SIG-M5 treated with dmso at 0.1 percent for 504 hours (cell line): ENCODE results near the gene C17orf67.

Source experiments
- DNase-seq: peaks from one replicate; lab custom pipeline; 2025; ENCODE audit not compliant: unreplicated experiment; lab: John Stamatoyannopoulos, UW

Gene C17orf67, protein sequence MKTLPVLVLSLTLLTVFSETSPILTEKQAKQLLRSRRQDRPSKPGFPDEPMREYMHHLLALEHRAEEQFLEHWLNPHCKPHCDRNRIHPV

DNA sequence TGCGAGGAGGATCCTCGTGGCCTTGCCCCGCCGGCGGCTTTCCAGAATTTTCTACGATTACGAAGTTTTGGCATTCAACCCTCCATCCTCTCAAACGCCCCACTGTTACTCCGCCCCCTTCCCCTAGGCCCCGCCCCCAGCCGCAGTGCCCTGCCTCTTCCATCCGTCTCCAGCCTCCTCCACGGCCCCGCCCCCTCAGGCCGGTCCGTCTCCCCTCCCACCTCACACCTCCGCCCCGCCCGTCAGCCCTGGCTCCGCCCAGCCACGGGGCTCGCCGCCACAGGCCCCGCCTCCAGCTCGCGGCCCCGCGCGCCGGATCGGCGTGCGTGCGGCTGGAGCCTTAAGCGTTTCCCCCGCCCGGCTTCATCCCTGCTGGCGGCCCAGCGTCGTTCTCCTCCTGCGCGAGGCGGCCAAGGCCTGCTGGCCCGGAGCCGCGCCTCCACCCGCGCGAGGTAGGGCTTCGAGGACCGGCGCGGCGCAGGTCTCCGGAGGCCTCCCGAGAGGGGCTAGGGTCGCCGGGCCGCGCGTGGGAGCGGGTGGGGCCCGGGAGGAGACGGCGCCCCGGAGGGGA, at the start of gene C17orf67, which contains the start of gene DGKE:
TSS of gene C17orf67 (minus strand) at position 112 of the 571 bp plus-strand sequence. CDS start 18,110 bp downstream, outside the sequence.
TSS of gene DGKE (plus strand) at position 343 of the 571 bp plus-strand sequence. CDS start 645 bp downstream, outside the sequence.
- DNase-seq, result peak; percentile 94

DNA sequence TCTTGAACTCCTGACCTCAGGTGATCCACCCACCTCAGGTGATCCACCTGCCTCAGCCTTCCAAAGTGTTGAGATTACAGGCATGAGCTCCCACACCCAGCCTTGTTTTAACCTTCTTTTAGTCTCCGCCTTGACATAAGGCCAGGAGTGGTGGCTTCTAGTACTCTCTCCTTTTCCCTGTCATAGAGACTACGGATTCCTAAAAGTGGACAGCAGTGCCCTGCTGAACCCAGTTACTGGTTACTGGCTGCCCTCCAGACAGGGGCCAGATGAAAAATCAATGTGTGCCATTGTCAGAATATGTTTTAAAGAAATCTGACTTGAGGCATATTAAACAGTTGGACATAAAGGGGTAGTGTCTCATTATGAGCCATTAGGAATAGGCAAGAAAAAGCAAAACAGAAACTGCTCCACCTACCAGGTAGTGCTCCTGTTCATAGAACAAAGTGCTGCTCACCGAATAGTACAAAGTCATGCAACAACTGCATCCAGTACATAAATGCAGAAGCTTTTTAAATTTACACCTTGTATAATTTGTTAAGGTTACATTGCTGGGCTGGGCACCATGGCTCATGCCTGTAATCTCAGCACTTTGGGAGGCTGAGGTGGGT, 48.1 kb upstream of the C17orf67 start:
- no peak for DNase-seq

- DNase-seq, result peak; percentile 34
Observed at GRCh38 chr17:56880571-56880970, 46.9 kb upstream of the C17orf67 start.

GRCh38 chr17:56880133-56880532, 46.4 kb upstream of the C17orf67 start:
- DNase-seq, result peak; percentile 83

DNA sequence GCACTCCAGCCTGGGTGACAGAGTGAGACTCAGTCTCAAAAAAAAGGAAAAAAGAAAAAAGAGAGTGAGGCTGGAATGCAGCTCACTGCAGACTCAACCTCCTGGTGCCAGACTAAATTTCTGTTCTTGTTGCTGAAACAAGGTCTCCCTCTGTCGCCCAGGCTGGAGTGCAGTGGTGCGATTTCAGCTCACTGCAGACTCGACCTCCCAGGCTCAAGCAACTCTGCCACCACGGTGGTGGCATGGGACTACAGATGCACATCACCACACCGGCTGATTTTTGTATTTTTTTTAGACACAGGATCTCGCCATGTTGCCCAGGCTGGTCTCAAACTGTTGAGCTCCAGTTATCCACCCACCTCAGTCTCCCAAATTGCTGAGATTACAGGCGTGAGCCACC, 45.6 kb upstream of the C17orf67 start:
- DNase-seq, result no peak

DNA sequence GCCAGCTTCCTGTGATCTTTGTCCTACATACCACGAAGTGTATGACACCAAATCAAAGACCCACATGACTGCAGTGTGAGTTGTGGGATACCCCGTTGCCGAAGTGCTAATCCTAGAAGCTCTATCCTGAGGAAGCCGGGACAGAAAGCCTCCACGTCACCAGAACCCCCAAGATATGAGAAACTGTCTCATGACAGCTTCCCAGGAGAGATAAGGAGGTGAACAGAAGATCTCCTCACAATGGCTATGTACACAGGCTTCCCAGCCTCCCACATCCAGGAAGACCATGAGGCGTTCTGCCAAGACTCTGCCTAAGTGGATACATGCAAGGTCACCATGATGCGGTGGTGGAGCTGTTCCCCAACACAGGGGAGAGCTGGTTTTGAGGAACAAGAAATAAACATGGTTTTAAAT, 43.1 kb upstream of the C17orf67 start:
- no peak for DNase-seq

GRCh38 chr17:56870081-56870651, 36.4 kb upstream of the C17orf67 start:
- DNase-seq, result no peak

DNA sequence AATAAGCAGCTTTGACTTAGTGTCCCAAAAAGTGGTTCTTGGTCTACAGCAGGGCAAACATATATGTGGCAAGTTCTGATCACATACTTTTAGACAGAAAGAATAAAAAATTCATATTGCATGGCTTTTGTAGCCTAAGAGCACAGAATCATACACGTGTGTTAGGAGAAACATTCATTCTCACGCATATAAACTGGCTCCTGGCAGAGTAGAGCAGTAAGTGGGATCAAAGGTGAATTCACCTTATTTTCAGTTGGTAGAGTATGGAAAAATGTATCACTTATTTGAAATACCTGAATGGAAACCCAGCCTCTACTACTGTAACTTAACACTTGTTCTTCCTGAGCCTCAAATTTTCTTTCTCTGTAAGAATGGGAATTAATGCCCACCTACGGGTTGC, 35.0 kb upstream of the C17orf67 start:
- DNase-seq, result no peak

GRCh38 chr17:56867948-56868376, 34.2 kb upstream of the C17orf67 start:
- DNase-seq, result no peak

DNA sequence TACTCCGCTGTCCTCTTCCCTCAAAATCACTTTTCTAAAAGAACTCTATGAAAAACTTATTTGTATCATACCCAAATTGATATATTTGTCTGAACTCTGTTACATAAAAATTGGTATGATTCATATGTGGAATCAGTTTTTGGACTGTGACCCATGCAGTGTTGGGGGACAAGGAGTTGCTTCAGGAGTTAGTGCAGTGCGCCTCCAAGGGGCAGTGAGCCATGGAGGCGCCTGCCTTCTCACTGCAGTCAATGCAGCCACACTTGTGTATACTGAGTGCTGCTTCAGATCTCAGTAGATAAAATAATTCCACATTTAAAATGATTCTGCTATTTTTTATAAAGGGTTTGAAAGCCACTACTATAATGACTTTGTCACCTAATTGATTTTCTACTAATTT, 32.8 kb upstream of the C17orf67 start:
- DNase-seq, result no peak

GRCh38 chr17:56866076-56866475, 32.4 kb upstream of the C17orf67 start:
- no peak for DNase-seq

DNA sequence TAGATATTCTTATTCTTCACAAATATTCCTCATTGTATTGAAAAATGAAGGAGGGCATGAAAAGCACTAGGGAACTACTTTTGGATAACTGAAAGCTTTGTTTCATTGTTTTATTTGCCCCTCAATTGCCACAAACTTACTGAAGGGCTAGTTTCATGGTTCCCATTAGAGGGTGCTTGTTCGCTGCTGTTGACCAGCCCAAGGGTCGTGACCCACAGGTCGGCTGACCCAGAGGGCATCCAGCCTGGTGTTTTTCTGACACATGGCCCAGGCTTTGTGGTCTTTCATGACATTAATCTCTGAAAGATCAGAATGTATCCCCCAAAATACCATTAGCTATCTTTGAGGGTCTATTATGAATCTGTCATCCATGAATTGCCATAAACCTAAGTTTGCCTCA, 30.3 kb upstream of the C17orf67 start:
- DNase-seq, result no peak

- no peak for DNase-seq
Observed at GRCh38 chr17:56861899-56862298, 28.2 kb upstream of the C17orf67 start.

- DNase-seq, result no peak
Observed at GRCh38 chr17:56851008-56851407, 17.3 kb upstream of the C17orf67 start.

DNA sequence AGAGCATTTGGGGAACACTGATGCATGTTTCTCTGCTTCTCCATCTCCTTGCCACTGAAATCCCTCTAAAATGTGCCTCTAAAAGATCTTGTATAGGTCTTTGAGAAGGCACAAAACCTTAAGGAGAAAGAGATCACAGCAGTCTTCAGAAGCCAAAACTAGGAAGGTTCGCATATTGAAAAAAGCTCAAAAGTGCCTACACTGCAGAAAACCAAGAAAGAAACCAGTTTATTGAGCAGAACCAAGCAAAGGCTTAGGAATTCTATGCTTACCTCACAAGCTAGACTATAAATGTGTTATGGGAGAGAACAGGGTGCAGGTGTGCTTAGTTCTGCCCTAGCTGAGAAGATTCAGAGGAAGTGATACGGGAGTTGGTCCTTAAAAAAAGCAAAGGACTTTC, 16.9 kb upstream of the C17orf67 start:
- no peak for DNase-seq

DNA sequence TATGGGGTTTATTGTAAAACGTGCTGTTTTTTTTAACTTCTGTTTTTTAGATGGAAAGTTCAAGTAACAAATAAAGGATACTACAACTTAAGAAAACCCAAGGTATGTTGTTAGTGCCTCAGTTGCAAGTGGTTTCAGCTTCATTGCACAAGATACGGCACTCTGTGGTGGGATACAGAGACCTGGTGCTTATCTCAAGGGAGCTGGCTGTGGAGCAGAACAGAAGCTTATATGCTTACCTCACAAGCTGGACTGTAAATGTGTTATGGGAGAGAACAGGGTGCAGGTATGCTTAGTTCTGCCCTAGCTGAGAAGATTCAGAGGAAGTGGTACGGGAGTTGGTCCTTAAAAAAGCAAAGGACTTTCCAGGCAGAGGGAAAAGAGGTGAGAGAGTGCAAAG, 15.4 kb upstream of the C17orf67 start:
- no peak for DNase-seq

DNA sequence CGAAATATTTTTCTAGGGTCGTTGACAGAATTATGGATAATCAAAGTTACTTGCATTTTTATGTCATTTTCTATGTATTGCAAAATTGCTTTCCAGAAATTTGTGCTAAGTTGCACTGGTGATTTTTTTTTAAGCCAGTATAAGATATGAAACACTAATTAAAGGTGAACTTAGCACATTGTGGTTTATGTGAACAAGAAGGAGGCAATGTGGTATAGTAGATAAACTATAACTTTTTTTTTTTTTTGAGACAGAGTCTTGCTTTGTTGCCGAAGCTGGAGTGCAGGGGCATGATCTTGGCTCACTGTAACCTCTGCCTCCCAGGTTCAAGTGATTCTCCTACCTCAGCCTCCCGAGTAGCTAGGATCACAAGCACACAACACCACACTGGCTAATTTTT, 13.4 kb upstream of the C17orf67 start:
- no peak for DNase-seq

DNA sequence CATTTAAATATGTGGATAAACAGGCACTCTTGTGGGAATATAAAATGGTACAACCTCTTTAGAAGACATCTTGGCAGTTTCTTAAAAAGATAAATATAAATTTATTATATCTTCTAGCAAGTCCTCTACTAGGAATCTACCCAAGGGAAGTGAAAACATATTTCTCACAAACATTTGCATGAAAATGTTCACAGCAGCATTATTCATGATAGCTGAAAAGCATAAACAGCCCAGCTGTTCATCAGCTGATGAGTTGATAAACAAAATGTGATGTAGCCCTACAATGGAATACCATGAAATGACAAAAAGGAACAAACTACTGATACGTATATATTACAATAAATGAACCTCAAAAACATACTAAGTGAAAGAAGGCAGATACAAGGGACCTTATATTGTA, 12.2 kb upstream of the C17orf67 start:
- no peak for DNase-seq

GRCh38 chr17:56842577-56842976, 8.9 kb upstream of the C17orf67 start:
- DNase-seq, result no peak

- DNase-seq, result no peak
Observed at GRCh38 chr17:56838687-56839086, 5.0 kb upstream of the C17orf67 start.

DNA sequence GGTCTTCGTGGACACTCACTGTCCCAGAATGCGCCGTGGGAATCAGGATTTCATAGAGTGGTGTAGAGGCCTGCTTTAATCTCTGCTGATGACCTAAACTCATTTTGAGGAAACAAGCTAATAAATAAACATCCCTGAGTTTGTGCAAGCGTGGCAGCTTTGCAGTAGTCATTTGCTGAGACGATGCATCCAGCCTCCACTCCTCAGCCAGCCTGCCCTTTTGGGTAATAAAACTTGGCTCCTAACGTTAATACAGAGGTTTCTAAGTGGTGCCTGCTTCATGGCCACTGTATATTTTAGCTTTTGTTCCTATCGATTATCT, 1.5 kb upstream of the C17orf67 start:
- DNase-seq, result peak; percentile 31
